ENCODE results near the gene FAF1.
"Not testable (repeated sequence)": the region's sequence is repeated elsewhere in the genome, so short reads cannot be mapped to it uniquely, and the experiment has no call there.

FAF1 gene

DNA sequence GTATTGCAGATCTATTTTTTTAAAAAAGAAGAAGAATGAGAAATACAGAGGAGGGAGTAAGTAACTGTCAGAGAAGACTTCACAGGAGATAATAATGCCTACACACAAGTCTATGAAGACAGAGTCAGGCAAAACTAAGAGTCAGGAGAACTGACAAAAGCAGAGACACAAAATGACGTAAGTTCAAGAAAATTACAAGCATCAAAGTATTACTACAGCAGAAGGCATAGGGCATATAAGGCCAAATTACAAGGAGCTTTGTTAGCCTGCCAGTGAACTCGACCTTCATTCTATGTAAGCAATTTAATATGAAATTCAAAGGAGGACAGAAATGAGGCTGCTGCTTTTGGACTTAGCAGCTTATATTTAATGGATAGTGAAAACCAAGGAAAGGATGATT, 23.7 kb downstream of the FAF1 start:
- peak; percentile 32; the same call in 1 of the 2 replicates for TF ChIP-seq ZNF629 (tag by site-specific recombination; IDR thresholded peaks at IDR 0.05)
- TF ChIP-seq, protein P1, sequence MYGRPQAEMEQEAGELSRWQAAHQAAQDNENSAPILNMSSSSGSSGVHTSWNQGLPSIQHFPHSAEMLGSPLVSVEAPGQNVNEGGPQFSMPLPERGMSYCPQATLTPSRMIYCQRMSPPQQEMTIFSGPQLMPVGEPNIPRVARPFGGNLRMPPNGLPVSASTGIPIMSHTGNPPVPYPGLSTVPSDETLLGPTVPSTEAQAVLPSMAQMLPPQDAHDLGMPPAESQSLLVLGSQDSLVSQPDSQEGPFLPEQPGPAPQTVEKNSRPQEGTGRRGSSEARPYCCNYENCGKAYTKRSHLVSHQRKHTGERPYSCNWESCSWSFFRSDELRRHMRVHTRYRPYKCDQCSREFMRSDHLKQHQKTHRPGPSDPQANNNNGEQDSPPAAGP (tag by site-specific recombination; IDR thresholded peaks at IDR 0.05), result no peak
- TF ChIP-seq ZNF37A (tag by site-specific recombination; IDR thresholded peaks at IDR 0.05), result no peak
- no peak for TF ChIP-seq ZNF211 (tag by site-specific recombination; IDR thresholded peaks at IDR 0.05; ENCODE audit: low read depth)
- TF ChIP-seq, protein P2, sequence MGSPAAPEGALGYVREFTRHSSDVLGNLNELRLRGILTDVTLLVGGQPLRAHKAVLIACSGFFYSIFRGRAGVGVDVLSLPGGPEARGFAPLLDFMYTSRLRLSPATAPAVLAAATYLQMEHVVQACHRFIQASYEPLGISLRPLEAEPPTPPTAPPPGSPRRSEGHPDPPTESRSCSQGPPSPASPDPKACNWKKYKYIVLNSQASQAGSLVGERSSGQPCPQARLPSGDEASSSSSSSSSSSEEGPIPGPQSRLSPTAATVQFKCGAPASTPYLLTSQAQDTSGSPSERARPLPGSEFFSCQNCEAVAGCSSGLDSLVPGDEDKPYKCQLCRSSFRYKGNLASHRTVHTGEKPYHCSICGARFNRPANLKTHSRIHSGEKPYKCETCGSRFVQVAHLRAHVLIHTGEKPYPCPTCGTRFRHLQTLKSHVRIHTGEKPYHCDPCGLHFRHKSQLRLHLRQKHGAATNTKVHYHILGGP (tag by site-specific recombination; IDR thresholded peaks at IDR 0.05), result no peak
- no peak for TF ChIP-seq ZNF202 (tag by site-specific recombination; IDR thresholded peaks at IDR 0.05; ENCODE audit: borderline replicate concordance)
- TF ChIP-seq REPIN1 (tag by site-specific recombination; IDR thresholded peaks at IDR 0.05; ENCODE audit: low read depth), result no peak
- TF ChIP-seq, protein P3, sequence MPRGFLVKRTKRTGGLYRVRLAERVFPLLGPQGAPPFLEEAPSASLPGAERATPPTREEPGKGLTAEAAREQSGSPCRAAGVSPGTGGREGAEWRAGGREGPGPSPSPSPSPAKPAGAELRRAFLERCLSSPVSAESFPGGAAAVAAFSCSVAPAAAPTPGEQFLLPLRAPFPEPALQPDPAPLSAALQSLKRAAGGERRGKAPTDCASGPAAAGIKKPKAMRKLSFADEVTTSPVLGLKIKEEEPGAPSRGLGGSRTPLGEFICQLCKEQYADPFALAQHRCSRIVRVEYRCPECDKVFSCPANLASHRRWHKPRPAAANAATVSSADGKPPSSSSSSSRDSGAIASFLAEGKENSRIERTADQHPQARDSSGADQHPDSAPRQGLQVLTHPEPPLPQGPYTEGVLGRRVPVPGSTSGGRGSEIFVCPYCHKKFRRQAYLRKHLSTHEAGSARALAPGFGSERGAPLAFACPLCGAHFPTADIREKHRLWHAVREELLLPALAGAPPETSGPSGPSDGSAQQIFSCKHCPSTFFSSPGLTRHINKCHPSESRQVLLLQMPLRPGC (tag by site-specific recombination; IDR thresholded peaks at IDR 0.05), result no peak
- TF ChIP-seq ZNF416 (tag by site-specific recombination; IDR thresholded peaks at IDR 0.05), result no peak
- no peak overlapping the region for H3K27ac ChIP-seq (ENCODE audit: extremely low read depth, low read depth, low read length)
- no peaks in the 10 kb centered on the region for H3K9me3 ChIP-seq (ENCODE audit: control insufficient read depth, insufficient read depth, low read depth, low read length)
- no peaks in the 10 kb centered on the region for H3K4me1 ChIP-seq (ENCODE audit: control insufficient read depth, insufficient read depth, low read length)
- ChIA-PET POLR2A (interaction anchor here (0.9 kb wide), 1 partner anchor 34 kb away, joined by 3 read pairs; the partner anchor contains the start of gene CDKN2C), CTCF (interaction anchor here (1.2 kb wide), 1 partner anchor 24 kb away, joined by 3 read pairs; the partner anchor contains the start of gene FAF1)
- no peak overlapping the region for H3K4me3 ChIP-seq (ENCODE audit: low read depth, low read length)
- H3K36me3 ChIP-seq (ENCODE audit: control insufficient read depth in 2 of 2, insufficient read depth in 1 of 2, low read length in 2 of 2), result no peaks in the 10 kb centered on the region

DNA sequence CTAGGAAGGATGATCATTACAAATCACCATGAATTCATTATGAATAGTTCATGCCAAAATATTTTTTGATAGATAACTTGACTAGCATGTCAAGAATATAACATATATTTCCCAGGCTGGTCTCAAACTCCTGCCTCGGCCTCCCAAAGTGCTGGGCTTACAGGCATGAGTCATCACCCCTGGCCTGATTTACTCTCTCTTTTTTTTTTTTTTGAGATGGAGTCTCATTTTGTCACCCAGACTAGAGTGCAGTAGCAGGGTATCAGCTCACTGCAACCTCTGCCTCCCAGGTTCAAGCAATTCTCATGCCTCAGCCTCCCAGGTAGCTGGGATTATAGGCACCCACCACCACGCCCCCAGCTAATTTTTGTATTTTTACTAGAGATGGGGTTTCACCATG, 24.8 kb downstream of the FAF1 start:
- TF ChIP-seq ZNF585B (tag by site-specific recombination; IDR thresholded peaks at IDR 0.05) (peak; percentile 54; the same call in 1 of the 2 replicates), GLIS1 (tag by site-specific recombination; IDR thresholded peaks at IDR 0.05) (peak; percentile 54; the same call in 1 of the 2 replicates)
- H3K27ac ChIP-seq (ENCODE audit: extremely low read depth, low read depth, low read length); H3K4me3 ChIP-seq (ENCODE audit: low read depth, low read length); H3K4me1 ChIP-seq (ENCODE audit: control insufficient read depth, insufficient read depth, low read length); POLR2A ChIA-PET; H3K9me3 ChIP-seq (ENCODE audit: control insufficient read depth, insufficient read depth, low read depth, low read length); H3K36me3 ChIP-seq (ENCODE audit: control insufficient read depth in 2 of 2, insufficient read depth in 1 of 2, low read length in 2 of 2): not testable (repeated sequence)
- CTCF ChIA-PET, result interaction anchor here (0.6 kb wide), 1 partner anchor 257 kb away, joined by 3 read pairs; no protein-coding TSS in a partner anchor

DNA sequence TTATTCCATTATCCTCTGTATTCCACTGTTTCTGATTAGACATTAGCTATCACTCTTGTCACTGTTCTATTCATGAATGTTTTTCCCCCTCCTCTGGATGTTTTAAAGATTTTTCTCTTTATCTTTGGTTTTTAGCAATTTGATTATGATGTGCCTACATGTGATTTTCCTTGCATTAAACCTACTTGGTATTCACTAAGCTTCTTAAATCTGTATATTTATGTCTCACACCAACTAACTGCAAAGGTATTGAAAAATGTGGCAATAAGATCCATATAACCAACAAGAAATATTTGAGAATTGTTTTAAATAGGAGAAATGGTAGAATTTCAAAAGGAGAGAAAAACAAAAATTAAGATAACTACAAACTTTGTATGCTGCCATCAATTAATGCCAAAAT, 25.2 kb downstream of the FAF1 start:
- no peaks in the 10 kb centered on the region for H3K36me3 ChIP-seq (ENCODE audit: control insufficient read depth in 2 of 2, insufficient read depth in 1 of 2, low read length in 2 of 2)
- TF ChIP-seq ZNF558 (tag by site-specific recombination; IDR thresholded peaks at IDR 0.05) (peak; percentile 97), ZNF610 (tag by site-specific recombination; IDR thresholded peaks at IDR 0.05; ENCODE audit: borderline replicate concordance) (no peak)
- CTCF ChIA-PET, result interaction anchor here (0.6 kb wide), 1 partner anchor 258 kb away, joined by 3 read pairs; no protein-coding TSS in a partner anchor
- no peak overlapping the region for H3K4me3 ChIP-seq (ENCODE audit: low read depth, low read length)
- no peaks in the 10 kb centered on the region for H3K4me1 ChIP-seq (ENCODE audit: control insufficient read depth, insufficient read depth, low read length)
- no peaks in the 10 kb centered on the region for H3K9me3 ChIP-seq (ENCODE audit: control insufficient read depth, insufficient read depth, low read depth, low read length)
- POLR2A ChIA-PET, result no interaction called here
- no peak overlapping the region for H3K27ac ChIP-seq (ENCODE audit: extremely low read depth, low read depth, low read length)

DNA sequence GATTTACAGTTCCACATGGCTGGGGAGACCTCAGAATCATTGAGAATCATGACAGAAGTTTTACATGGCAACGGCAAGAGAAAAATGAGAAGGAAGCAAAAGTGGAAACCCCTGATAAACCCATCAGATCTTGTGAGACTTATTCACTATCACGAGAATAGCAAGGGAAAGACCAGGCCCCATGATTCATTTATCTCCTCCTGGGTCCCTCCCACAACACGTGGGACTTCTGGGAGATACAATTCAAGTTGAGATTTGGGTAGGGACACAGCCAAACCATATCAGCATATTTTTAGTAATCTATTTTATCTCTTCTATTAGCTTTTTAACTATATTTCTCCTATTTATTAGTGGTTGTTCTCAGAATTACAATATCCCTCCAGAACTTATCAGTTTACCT, 26.3 kb downstream of the FAF1 start:
- H3K4me1 ChIP-seq (ENCODE audit: control insufficient read depth, insufficient read depth, low read length); H3K27ac ChIP-seq (ENCODE audit: extremely low read depth, low read depth, low read length); POLR2A ChIA-PET; CTCF ChIA-PET; H3K4me3 ChIP-seq (ENCODE audit: low read depth, low read length); H3K36me3 ChIP-seq (ENCODE audit: control insufficient read depth in 2 of 2, insufficient read depth in 1 of 2, low read length in 2 of 2); H3K9me3 ChIP-seq (ENCODE audit: control insufficient read depth, insufficient read depth, low read depth, low read length): not testable (repeated sequence)

DNA sequence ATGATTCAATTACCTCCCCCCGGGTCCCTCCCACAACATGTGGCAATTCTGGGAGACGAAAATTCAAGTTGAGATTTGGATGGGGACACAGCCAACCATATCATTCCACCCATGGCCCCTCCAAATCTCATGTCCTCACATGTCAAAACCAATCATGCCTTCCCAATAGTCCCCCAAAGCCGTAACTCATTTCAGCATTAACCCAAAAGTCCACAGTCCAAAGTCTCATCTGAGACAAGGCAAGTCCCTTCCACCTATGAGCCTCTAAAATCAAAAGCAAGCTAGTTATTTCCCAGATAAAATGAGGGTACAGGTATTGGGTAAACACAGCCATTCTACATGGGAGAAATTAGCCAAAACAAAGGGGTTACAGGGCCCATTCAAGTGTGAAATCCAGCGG, 28.0 kb downstream of the FAF1 start:
- H3K27ac ChIP-seq (ENCODE audit: extremely low read depth, low read depth, low read length); H3K9me3 ChIP-seq (ENCODE audit: control insufficient read depth, insufficient read depth, low read depth, low read length); H3K4me3 ChIP-seq (ENCODE audit: low read depth, low read length); POLR2A ChIA-PET; H3K4me1 ChIP-seq (ENCODE audit: control insufficient read depth, insufficient read depth, low read length); H3K36me3 ChIP-seq (ENCODE audit: control insufficient read depth in 2 of 2, insufficient read depth in 1 of 2, low read length in 2 of 2): not testable (repeated sequence)
- CTCF ChIA-PET, result interaction anchor here (0.6 to 0.9 kb wide), 4 partner anchors 16 to 473 kb away, joined by 3 to 4 read pairs (median 3); no protein-coding TSS in a partner anchor

Measured in HEK293 (cell line).